SK-N-MC (cell line): ENCODE measurements around the gene RAC3.
A peak's percentile ranks its signal among the peaks of the same experiment; 100 is the strongest.

Source experiments
- DNase-seq: peaks from one replicate; pipeline ENCODE4 v3.0.0-alpha.2; 2011; ENCODE audit warnings: low read depth, low spot score
- H3K27ac ChIP-seq: fragments of 200-600 bp; sonication (generic); 2 replicates; pipeline ENCODE4 v1.5.1; 2016; ENCODE audit warnings: mixed run types
- H3K36me3 ChIP-seq: fragments of 200-600 bp; sonication (generic); 2 replicates; pipeline ENCODE4 v1.6.1; 2017; ENCODE audit warnings: antibody characterized with exemption, low read length, mixed read lengths; ENCODE audit not compliant: insufficient read depth
- H3K4me3 ChIP-seq: fragments of 200-600 bp; sonication (generic); 2 replicates; pipeline ENCODE4 v1.5.1; 2016
- H3K9ac ChIP-seq: fragments of 200-600 bp; sonication (generic); 2 replicates; pipeline ENCODE4 v1.8.0; 2017; ENCODE audit warnings: mixed run types, mixed read lengths; ENCODE audit not compliant: insufficient read length
- H3K9me3 ChIP-seq: fragments of 200-600 bp; sonication (generic); 2 replicates; pipeline ENCODE4 v1.6.1; 2017; ENCODE audit warnings: low read depth, mild to moderate bottlenecking, antibody characterized with exemption, low read length, moderate library complexity, mixed read lengths
- EZH2 ChIP-seq: fragments of 200-600 bp; sonication (generic); IDR thresholded peaks from one replicate; pipeline ENCODE4 v1.6.1; 2017; ENCODE audit warnings: antibody characterized with exemption
- FOXP2 ChIP-seq: optimal IDR thresholded peaks from 2 replicates; pipeline ENCODE3; 2011; ENCODE audit warnings: mild to moderate bottlenecking, moderate library complexity; ENCODE audit not compliant: insufficient read depth; ENCODE audit errors: extremely low read length, control extremely low read depth
- POLR2AphosphoS5 ChIP-seq: IDR thresholded peaks from 2 replicates; pipeline ENCODE4 v1.6.1; 2012; ENCODE audit warnings: mild to moderate bottlenecking, low read depth, low read length, borderline replicate concordance

RAC3 gene

GRCh38 chr17:82039695-82040299 is 8.3 kb downstream of the RAC3 start:
- H3K9me3 ChIP-seq: no peaks in the 10 kb centered on the region
- TF ChIP-seq FOXP2 (no peak), EZH2 (no peak)
- no peak for DNase-seq
- H3K27ac ChIP-seq: no peak overlapping the region
- H3K36me3 ChIP-seq: no peaks in the 10 kb centered on the region
- H3K9ac ChIP-seq: no peak overlapping the region
- H3K4me3 ChIP-seq: no peak overlapping the region

- Histone ChIP-seq H3K9ac (no peak overlapping the region), H3K27ac (no peak overlapping the region; the same call in 1 of the 2 replicates)
- DNase-seq: no peak
These were observed 9.8 kb downstream of the RAC3 start for GRCh38 chr17:82041144-82041814.

GRCh38 chr17:82042649-82043048 is 11.2 kb downstream of the RAC3 start:
- TF ChIP-seq FOXP2: no peak
- TF ChIP-seq EZH2: no peak
- TF ChIP-seq POLR2AphosphoS5: no peak
- Histone ChIP-seq H3K4me3 (no peak overlapping the region), H3K9ac (no peak overlapping the region), H3K36me3 (no peaks in the 10 kb centered on the region; the same call in 1 of the 2 replicates), H3K9me3 (no peaks in the 10 kb centered on the region), H3K27ac (no peak overlapping the region)
- DNase-seq: no peak

More at GRCh38 chr17:82041144-82041814, 9.8 kb downstream of the RAC3 start:
- H3K4me3 ChIP-seq: no peak overlapping the region
- no peaks in the 10 kb centered on the region for H3K9me3 ChIP-seq
- TF ChIP-seq FOXP2: no peak
- TF ChIP-seq EZH2: no peak
- TF ChIP-seq POLR2AphosphoS5: no peak
- no peaks in the 10 kb centered on the region for H3K36me3 ChIP-seq

- Histone ChIP-seq H3K4me3 (no peak overlapping the region), H3K27ac (no peak overlapping the region), H3K9ac (no peak overlapping the region), H3K36me3 (no peaks in the 10 kb centered on the region; the same call in 1 of the 2 replicates), H3K9me3 (no peaks in the 10 kb centered on the region)
- no peak for DNase-seq
- TF ChIP-seq FOXP2: no peak
- no peak for TF ChIP-seq EZH2
These were observed 12.0 kb downstream of the RAC3 start for GRCh38 chr17:82043507-82043906.

- TF ChIP-seq EZH2: no peak
- no peaks in the 10 kb centered on the region for H3K9me3 ChIP-seq
- no peak overlapping the region for H3K9ac ChIP-seq
- DNase-seq: no peak
- H3K4me3 ChIP-seq: no peak overlapping the region
- H3K36me3 ChIP-seq: no peaks in the 10 kb centered on the region; the same call in 1 of the 2 replicates
- 0 out of 2 replicates have a peak overlapping the region, but pooled peaks have one; percentile 36 for H3K27ac ChIP-seq
These were observed 14.5 kb downstream of the RAC3 start for GRCh38 chr17:82045936-82046484.

GRCh38 chr17:82046903-82047302 is 15.4 kb downstream of the RAC3 start:
- H3K4me3 ChIP-seq: no peak overlapping the region
- DNase-seq: no peak
- H3K36me3 ChIP-seq: no peaks in the 10 kb centered on the region; the same call in 1 of the 2 replicates
- no peaks in the 10 kb centered on the region for H3K9me3 ChIP-seq
- no peak overlapping the region for H3K27ac ChIP-seq
- no peak overlapping the region for H3K9ac ChIP-seq
- TF ChIP-seq FOXP2 (no peak), EZH2 (no peak), POLR2AphosphoS5 (no peak)

- no peak overlapping the region for H3K4me3 ChIP-seq
- H3K36me3 ChIP-seq: no peaks in the 10 kb centered on the region; the same call in 1 of the 2 replicates
- DNase-seq: no peak
- no peak for TF ChIP-seq FOXP2
- no peak overlapping the region for H3K9ac ChIP-seq
- H3K27ac ChIP-seq: no peak overlapping the region
- no peaks in the 10 kb centered on the region for H3K9me3 ChIP-seq
These were observed 15.9 kb downstream of the RAC3 start for GRCh38 chr17:82047379-82047778.

GRCh38 chr17:82047914-82048570 is 16.6 kb downstream of the RAC3 start:
- Histone ChIP-seq H3K9me3 (no peaks in the 10 kb centered on the region), H3K9ac (no peak overlapping the region), H3K27ac (no peak overlapping the region), H3K36me3 (no peaks in the 10 kb centered on the region; the same call in 1 of the 2 replicates), H3K4me3 (no peak overlapping the region)
- TF ChIP-seq EZH2 (no peak), FOXP2 (no peak), POLR2AphosphoS5 (no peak)
- no peak for DNase-seq
